GM21786 (cell line): ENCODE results near the gene BIK.

Experiments
- ATAC-seq: cut with Tn5 transposase; IDR thresholded peaks from one replicate; pipeline ENCODE4 v1.9.1; 2021; ENCODE audit not compliant: unreplicated experiment

The BIK gene

GRCh38 chr22:43159484-43160178 is 49.1 kb downstream of the BIK start:
- no peak for ATAC-seq

- no peak for ATAC-seq
Measured at GRCh38 chr22:43160497-43161126, 50.1 kb downstream of the BIK start.

DNA sequence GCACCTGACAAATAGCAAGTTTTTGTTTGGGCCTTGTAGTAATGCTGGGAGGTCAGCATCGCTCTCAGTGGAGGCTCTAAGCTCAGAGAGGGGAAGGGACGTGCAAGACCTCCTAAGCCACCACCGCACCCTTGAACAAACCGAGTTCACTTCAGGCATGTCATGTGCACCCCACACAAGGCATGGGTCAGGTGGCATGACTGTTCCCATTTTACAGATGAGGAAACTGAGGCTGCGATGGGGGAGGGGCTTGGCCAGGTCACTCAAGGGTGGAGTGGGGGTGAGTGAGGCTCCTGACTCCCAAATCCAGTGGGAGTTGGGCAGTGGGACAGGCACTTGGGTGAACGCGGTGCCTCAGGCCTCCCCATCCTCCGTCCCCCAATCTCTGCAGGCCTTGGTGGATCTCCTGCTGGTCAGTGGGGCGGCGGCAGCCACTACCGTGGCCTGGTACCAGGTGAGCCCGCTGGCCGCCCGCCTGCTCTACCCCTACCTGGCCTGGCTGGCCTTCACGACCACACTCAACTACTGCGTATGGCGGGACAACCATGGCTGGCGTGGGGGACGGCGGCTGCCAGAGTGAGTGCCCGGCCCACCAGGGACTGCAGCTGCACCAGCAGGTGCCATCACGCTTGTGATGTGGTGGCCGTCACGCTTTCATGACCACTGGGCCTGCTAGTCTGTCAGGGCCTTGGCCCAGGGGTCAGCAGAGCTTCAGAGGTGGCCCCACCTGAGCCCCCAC is 52.0 kb downstream of the BIK start:
- ATAC-seq: no peak

DNA sequence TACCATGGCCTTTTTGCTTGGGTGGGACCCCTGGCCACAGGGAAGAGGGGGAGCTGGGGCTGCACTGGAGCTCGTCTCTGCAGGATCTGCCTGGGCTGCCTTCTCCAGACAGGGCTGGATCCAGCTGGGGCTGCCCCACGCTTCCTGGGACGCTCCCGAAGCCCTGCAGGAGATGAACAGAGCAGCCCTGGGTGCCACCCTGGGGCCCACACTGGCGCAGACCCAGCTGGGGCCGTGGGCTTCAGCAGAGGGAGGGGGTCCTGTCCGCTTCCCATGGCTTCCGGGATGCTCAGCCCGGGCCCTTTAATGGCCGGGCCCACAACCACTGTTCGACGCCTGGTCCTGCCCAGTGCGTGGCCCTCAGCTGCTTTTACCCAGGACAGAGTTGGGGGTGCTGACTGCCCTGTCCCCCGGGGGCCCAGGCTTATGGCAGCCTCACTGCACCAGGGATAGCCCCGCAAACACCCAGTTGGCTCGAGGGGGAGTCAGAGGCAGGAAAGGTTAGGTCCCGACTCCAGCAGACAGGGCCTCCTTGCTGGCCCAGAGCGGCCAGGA is 52.8 kb downstream of the BIK start:
- no peak for ATAC-seq

- no peak for ATAC-seq
Measured at GRCh38 chr22:43164636-43165035, 54.1 kb downstream of the BIK start.

DNA sequence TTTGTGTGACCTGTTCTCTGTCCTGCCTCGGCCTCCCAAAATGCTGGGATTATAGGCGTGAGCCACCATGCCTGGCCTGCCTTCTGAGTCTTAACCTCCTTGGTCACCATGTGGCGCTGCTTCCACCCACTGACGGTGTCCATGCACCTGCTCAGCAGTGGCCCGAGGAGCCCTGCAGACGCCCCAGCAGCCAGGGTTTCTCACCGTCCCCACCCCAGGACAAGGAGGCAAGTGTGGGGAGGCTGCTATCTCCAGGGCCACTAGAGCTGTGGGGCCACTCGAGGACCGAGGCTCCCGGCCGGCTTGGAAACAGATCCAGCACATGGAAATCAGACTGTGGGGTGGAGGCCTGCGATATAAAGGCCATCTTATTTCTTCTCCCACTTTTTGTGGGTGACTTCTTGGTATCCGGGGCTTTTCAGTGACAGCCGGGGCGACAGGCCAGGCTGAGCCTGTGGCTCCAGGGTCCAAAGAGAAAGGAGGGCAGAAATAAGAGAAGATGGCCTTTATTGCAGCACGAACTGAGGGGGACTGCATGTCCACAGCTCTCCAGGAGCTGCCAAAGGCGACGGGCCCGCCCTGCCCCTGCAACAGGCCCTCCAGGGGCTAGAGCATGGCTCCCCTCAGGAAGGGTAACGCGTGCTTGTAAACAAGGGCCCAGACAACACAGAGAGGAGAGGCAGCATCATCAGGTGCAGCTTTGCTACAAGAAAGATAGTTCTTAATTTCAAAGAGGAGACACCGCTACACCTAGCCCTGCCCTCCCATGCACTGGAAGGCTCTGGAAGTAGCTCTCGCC is 55.8 kb downstream of the BIK start:
- ATAC-seq: no peak

- ATAC-seq: no peak
Measured at GRCh38 chr22:43167001-43167589, 56.5 kb downstream of the BIK start.

GRCh38 chr22:43168471-43169309 is 58.1 kb downstream of the BIK start:
- no peak for ATAC-seq

GRCh38 chr22:43169310-43170130 is 59.0 kb downstream of the BIK start:
- ATAC-seq: no peak

DNA sequence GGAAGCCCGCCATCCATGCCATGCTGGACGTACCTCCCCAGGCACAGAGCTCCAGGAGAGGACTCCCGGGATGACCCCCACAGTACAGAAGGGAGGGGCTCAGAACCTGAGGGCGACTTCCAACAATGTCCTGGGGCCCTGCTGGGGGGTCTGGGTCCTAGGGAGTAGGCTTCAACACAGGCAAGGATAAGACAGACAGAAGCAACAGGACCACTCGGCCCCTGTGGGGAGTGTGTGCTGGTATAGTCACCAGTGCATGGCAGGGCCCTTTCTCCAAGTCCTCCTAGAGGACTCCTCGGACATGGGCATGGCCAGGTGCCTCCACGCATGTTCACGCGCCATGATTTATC is 59.6 kb downstream of the BIK start:
- no peak for ATAC-seq

- no peak for ATAC-seq
Measured at GRCh38 chr22:43171019-43171491, 60.5 kb downstream of the BIK start.

DNA sequence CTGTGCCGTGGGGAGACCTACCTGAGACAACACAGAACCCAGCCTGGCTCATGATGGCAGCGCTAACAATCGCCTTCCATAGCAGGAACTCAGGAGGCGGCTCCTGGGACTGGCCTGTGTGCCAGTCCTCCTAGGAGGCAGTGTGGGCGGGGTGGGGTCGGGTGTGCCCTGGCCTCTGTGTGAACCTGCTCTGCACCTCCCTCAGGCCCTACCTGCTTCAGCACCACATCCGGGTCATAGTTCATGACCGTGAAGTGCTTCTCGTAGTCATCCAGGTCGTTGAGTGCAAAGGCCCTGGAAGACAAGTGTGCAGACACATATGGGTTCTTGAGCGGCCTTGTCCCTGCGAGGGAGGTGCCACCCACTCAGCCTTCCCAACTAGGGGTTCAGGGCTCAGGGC is 61.1 kb downstream of the BIK start:
- no peak for ATAC-seq

DNA sequence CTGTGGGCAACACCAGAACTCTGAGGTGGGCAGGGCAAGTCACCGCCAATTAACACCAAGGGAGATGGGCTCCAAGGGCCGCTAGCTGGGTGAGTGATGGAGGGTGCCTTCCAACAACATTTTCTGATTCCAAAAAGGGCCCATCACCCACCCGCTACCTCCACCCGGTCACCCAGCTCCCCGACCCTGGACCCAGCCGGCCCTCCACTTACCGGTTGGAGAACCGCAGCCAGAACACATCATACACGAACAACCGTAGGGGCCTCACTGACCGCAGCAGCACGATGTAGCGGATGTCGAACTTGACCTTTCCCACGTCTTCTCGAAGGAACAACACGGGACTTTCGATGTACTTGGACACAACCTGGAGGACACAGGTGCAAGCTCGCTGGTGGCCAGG is 61.6 kb downstream of the BIK start:
- ATAC-seq: no peak

DNA sequence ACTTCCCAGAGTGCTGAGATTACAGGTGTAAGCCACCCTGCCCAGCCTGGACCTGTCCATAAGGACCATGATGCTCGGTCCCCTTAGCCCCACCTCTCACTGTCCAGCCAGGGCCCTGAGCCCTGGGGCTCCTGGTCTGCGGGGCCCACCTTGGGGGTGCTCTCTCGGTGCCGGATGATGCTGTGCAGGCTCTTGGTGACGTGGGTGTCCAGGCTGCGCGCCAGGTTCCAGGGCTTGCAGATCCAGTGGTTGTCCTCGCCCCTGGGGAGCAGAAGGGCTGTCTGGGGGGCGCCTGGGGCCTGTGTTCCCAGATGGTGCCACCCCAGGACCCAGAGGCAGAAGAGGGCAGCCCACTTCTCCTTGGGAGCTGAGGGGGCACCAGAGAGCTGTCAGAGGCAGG is 63.0 kb downstream of the BIK start:
- no peak for ATAC-seq

DNA sequence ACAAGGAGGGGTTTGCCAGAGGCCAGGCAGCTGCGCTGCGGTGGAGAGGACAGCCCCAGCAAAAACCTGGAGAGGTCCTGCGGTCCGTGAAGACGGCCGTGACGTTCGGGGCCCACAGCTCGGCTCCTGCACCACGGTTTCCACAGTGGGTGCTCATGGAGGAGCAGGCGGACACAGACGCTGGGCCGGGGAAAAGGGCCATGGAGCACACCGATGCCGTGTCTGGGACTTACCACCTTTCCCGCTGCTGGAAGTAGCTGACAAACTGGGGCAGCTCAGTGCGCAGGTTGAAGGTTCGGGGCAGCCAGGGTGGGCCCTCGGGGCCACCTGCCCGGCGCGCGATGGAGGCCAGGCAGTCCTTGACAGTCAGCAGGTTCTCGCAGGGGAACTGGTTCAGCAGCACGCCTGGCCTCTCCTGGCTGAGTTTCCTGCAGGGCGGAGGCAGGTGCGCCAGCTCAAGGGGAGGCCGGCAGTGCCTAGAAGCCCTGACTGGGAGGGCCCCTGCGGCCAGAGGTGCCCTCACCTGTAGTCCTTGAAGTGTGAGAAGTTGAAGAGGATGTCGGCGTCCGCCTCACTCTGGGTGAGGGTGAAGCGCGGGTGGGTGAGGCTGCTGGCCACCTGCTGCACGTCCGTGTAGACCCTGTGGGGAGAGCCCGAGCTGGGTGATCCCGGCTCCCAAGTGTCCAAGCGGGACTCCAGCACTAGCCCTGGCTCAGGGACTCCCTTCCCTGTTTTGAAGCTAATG is 63.6 kb downstream of the BIK start:
- no peak for ATAC-seq

DNA sequence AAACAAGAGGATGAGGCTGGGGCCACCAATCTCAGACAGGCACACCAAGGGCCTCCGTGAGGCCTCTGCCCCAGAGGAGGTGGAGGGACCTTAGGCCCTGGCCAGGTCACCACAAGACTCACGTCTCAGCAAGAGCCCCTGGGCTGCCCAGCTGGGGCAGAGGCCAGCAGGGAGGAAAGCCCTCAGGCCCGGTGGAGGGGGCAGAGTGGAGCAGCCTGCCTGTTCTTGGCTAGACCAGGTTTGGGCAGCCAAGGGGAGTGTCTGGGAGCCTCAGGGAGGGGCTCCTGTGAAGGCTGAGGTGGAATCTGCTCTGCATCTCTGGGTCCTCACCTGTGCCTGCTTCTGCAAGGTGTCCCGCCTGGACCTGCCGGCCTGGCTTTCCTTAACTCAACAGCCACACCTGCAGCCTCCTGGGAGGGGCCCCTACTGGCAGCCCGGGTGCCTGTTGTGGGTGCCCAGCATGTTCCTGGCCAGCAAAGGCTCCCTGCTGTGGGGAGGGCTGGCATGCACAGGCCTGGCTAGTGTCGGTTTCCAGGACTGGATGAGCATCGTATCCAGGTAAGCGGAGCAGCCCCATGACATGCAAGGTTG is 64.5 kb downstream of the BIK start:
- ATAC-seq: no peak

DNA sequence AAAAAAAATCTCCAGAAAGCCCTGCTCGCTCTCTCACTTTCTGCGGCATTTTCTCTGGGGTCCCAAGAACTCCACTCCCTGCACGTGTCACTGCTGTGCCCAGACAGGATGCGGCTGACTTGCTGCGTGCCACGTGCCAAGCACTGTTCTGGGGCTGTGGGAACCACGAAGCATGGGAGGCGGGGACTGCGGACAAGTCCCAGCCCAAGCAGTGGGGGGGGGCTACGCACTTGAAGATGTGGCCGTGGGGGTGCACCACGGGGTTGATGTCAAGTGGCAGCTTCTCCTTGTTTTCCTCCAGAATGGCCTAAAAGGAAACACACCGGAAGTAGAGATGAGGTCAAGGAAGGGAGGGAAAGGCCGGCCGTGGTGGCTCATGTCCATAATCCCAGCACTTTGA is 65.5 kb downstream of the BIK start:
- no peak for ATAC-seq

- no peak for ATAC-seq
Measured at GRCh38 chr22:43177479-43177878, 66.9 kb downstream of the BIK start.
